ENCODE data around the gene JMY.
"Not testable (repeated sequence)": the region's sequence is repeated elsewhere in the genome, so short reads cannot be mapped to it uniquely, and the experiment has no call there.

JMY gene

DNA sequence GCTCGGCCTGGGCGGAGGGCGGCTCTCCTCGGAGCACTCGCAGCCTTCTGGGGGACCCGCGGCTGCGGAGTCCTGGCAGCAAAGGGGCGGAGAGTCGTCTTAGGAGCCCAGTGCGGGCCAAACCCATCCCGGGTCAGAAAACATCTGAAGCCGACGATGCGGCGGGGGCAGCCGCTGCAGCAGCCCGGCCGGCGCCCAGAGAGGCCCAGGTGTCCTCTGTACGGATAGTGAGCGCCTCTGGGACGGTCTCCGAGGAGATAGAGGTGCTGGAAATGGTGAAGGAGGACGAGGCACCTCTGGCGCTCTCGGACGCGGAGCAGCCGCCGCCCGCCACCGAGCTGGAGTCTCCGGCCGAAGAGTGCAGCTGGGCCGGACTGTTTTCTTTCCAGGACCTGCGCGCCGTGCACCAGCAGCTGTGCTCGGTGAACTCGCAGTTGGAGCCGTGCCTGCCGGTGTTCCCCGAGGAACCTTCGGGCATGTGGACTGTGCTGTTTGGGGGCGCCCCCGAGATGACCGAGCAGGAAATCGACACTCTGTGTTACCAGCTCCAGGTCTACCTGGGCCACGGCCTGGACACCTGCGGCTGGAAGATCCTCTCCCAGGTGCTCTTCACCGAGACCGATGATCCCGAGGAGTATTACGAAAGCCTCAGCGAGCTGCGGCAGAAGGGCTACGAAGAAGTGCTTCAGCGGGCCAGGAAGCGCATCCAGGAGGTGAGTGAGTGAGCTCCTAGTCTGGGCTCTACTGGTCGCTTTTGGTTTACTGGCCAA is 1.2 kb downstream of the JMY start:
- peak; percentile 47 for DNase-seq

GRCh38 chr5:79237740-79238560 is 2.0 kb downstream of the JMY start:
- no peak for DNase-seq

- no peak for DNase-seq
These were observed 4.6 kb downstream of the JMY start for GRCh38 chr5:79240561-79240960.

DNA sequence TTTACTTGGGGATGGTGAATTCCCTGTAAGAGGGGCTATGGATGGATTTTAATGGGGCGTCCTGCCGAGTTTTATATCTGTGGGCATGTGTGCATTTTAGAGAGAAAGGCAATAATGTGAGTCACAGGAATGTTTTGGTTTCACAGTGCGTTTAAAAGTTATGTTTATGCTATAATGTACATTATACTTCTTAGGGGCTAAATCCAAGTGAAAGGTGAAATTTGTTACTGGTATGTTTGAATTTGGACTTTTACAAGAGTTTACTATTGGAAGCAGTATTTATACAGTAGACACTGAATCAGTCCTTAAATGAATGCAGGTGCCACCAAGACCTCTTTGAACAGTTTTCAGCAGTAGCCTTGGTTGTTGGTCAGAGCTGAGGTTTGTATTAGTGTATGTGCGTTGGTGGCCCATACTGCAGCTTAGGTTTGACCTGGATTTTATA is 5.6 kb downstream of the JMY start:
- DNase-seq: no peak

- no peak for DNase-seq
These were observed 6.5 kb downstream of the JMY start for GRCh38 chr5:79242242-79243039.

- DNase-seq: no peak
These were observed 7.3 kb downstream of the JMY start for GRCh38 chr5:79243224-79243623.

DNA sequence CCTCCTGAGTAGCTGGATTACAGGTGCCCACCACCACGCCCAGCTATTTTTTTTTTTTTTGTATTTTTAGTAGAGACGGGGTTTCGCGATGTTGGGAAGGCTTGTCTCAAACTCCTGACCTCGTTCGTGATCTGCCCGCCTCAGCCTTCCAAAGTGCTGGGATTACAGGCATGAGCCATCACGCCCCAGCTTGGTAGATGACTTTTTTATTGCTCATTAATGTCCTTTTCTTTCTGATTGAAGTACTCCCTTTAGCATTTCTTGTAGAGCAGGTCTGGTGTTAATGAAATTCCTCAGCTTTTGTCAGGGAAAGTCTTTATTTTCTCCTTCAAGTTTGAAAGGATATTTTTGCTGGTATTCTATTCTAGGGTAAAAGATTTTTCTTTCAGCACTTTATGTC is 18.1 kb downstream of the JMY start:
- not testable (repeated sequence) for DNase-seq

- no peak for DNase-seq
These were observed 20.0 kb downstream of the JMY start for GRCh38 chr5:79255786-79256557.

- DNase-seq: no peak
These were observed 20.6 kb downstream of the JMY start for GRCh38 chr5:79256563-79256962.

DNA sequence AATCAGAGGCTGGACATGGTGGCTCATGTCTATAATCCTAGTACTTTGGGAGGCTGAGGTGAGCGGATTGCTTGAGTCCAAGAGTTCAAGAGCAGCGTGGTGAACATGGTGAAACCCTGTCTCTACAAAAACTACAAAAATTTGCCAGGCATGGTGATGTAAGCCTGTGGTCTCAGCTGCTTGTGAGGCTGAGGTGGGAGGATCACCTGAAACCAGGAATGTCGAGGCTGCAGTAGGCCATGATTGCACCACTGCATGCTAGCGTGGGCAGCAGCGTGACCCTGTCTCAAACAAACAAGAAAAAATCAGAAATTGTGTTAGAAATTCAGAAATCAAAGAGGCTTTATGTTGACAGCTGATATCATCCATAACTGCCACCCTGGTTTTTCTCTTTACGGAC is 21.4 kb downstream of the JMY start:
- no peak for DNase-seq

DNA sequence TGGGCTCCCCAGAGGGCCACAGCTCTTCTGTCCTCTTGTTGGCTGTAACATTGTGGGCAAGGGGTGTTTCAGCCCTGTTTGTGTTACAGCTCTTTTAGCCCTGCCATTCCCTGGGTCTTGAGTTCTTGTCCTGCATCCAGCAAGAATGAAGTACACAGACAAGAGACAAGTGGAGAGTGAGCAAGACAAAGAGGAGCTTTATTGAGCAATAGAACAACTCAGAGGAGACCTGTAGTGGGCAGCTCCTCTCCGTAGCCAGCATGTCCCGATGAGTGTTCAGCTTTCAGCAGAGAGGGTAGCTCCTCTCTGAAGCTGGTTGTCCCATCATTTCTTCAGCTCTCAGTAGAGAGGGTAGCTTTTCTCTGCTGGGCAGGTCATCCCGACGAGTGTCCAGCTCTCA is 22.9 kb downstream of the JMY start:
- no peak for DNase-seq

GRCh38 chr5:79259383-79259782 is 23.5 kb downstream of the JMY start:
- no peak for DNase-seq

DNA sequence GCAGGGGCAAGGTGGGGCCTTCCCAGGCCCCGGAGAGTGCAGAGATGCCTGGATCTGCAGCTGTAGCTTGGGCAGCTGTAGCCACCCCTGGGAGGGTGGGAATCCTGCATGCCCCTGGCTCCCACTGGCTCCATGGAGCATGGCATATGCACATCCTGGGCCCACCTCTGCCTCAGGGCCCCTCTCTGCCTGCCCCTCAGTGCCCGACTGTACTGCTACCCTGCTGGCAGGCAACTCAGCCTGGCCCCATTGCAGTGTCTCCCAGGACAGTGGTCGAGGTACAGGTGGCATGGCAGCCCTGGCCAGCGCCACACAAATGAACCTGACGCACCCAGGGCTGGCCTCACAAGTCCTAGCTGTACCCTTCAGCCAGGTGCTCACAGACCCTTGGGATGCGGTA is 23.9 kb downstream of the JMY start:
- DNase-seq: no peak

- DNase-seq: no peak
These were observed 26.0 kb downstream of the JMY start for GRCh38 chr5:79261897-79262296.

GRCh38 chr5:79263290-79263689 is 27.4 kb downstream of the JMY start:
- no peak for DNase-seq

- no peak for DNase-seq
These were observed 31.2 kb downstream of the JMY start for GRCh38 chr5:79267180-79267579.

DNA sequence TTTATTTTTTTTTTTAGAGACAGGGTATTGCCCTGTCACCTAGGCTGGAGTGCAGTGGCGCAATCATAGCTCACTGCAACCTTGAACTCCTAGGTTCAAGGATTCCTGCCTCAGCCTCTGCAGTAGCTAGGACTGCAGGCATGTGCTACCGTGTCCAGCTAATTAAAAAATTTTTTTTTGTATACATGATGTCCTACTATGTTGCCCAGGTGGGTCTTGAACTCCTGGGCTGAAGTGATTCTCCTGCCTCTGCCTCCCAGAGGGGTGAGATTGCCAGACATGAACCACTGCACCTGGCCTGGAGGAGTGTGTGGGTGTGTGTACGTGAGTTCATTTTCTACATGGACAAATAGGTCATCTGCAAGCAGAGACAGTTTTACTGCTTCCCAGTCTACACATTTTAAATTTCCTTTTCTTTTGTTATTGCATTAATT is 33.8 kb downstream of the JMY start:
- DNase-seq: no peak

DNA sequence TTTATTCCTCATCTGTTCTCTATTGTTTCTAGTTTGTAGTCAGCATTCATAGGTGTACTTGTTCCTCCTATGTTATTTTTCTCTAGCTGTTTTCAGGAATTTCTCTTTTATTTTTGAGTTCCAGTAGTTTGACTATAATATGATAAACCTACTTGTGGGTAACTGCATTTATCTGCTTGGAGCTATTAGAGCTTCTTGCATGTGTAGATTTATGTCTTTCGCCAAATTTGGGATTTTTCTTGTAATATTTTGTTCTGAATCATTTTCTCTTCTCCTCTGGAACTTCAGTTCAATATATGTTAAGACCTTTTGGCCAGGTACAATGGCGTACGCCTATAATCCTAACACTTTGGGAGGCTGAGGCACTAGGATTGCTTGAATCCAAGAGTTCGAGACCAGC is 37.4 kb downstream of the JMY start:
- DNase-seq: no peak

DNA sequence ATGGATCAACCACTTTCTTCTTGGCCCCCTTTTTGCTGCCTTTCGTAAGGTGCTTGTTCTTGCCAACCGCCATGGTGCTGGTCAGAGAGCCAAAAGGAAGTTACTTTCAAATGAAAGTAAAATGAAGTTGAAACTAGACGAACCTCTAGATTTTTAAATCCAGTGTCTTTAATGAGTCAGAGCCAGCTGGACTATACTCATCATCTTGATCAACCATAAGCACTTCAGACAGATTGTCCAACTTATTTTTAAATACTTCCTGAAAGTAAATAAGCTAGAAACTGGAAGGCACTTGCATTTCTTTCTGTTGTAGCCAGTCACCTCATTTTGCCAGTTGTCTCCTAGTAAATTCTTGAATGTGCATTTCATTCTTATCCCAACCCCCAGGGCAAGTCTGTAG is 48.9 kb downstream of the JMY start:
- DNase-seq: no peak

DNA sequence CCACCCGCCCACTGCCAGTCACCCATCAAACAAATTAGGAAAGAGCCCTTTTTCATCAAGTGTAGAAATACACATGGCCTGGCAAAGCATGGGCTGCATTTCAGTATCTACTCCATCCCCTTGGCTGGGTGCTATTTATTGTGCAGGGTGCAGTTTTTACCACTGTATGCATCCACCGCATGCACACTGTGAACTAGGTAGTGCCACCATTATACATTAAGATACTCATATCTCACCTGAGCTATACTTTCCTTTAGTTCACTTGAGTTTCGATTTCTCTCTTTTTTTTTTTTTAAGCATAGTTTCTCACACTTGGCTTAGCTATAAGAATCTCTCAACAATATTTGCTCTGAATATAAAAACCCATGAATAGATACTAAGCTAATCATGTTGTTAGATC is 49.4 kb downstream of the JMY start:
- DNase-seq: no peak

- no peak for DNase-seq
These were observed 49.9 kb downstream of the JMY start for GRCh38 chr5:79285833-79286232.

DNA sequence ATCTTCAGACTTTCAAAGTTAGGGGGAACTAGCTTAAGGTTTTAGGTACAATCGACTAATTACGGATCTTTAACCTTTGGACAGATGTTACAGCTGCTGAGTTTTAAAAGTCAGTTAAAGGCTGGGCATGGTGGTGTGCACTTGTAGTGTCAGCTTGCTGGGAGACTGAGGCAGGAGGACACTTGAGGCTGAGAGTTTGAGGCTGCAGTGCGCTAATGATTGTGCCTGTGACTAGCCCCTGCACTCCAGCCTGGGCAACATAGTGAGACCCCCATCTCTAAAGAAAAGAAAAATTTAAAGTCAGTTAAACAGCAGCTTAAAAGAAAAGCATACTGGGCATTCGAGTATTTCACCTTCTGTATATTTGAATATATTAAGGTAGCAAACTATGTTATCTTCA is 51.4 kb downstream of the JMY start:
- no peak for DNase-seq

GRCh38 chr5:79287907-79288306 is 52.0 kb downstream of the JMY start:
- no peak for DNase-seq
